OCI-LY3 (cell line): ENCODE data around the gene FNDC10.

Experiments used
- EZH2phosphoT487 ChIP-seq: fragments of 200-600 bp; shearing (Covaris generic); IDR thresholded peaks from 2 replicates; pipeline ENCODE4 v1.6.1; 2018; ENCODE audit warnings: antibody characterized with exemption, mixed run types, low read depth
- TF ChIP-seq, protein P1 (sequence below): fragments of 200-600, 300-600 bp; sonication (generic); IDR thresholded peaks from 2 replicates; pipeline ENCODE4 v1.5.1; 2014; ENCODE audit warnings: antibody characterized with exemption, low read length, low read depth

GRCh38 chr1:1594602-1595260 is 5.2 kb downstream of the FNDC10 start:
- TF ChIP-seq, protein P1, sequence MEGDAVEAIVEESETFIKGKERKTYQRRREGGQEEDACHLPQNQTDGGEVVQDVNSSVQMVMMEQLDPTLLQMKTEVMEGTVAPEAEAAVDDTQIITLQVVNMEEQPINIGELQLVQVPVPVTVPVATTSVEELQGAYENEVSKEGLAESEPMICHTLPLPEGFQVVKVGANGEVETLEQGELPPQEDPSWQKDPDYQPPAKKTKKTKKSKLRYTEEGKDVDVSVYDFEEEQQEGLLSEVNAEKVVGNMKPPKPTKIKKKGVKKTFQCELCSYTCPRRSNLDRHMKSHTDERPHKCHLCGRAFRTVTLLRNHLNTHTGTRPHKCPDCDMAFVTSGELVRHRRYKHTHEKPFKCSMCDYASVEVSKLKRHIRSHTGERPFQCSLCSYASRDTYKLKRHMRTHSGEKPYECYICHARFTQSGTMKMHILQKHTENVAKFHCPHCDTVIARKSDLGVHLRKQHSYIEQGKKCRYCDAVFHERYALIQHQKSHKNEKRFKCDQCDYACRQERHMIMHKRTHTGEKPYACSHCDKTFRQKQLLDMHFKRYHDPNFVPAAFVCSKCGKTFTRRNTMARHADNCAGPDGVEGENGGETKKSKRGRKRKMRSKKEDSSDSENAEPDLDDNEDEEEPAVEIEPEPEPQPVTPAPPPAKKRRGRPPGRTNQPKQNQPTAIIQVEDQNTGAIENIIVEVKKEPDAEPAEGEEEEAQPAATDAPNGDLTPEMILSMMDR = no peak
- TF ChIP-seq EZH2phosphoT487 = no peak
